Urinary bladder (tissue), 4 donors: Measurements from ENCODE around the gene VEPH1. TPM values are rescaled to one million over a fixed set of nuclear protein-coding genes. Genes with fewer than 3 reads are reported as not detected.

Experiments
- DNase-seq: peaks from one replicate; pipeline ENCODE4 v3.0.0-alpha.2; 2015; ENCODE audit errors: extremely low spot score
- H3K27ac ChIP-seq: one replicate; pipeline ENCODE4 v1.5.1; 2013; ENCODE audit warnings: low read depth, mild to moderate bottlenecking, moderate library complexity
- H3K36me3 ChIP-seq: one replicate; pipeline ENCODE4 v1.6.1; 2013; ENCODE audit warnings: mild to moderate bottlenecking, moderate library complexity; ENCODE audit not compliant: insufficient read depth
- H3K4me1 ChIP-seq: one replicate; pipeline ENCODE4 v1.6.1; 2013; ENCODE audit warnings: mild to moderate bottlenecking, moderate library complexity; ENCODE audit not compliant: insufficient read depth
- H3K4me3 ChIP-seq: one replicate; pipeline ENCODE4 v1.5.1; 2013; ENCODE audit warnings: low read depth, low read length
- WGBS: extraction: QIAGEN DNeasy Blood & Tissue Kit; methylation state at CpG from one replicate; pipeline ENCODE4 v1.1.7; 2013; 5-methylcytosine and 5-hydroxymethylcytosine counted together
- polyA plus RNA-seq: library from polyadenylated mRNA; stranded (reverse); fragments of 200-250 nt; gene quantifications from one replicate; pipeline ENCODE4 v1.2.3, GENCODE V29; 2013
- total RNA-seq: library from RNA; depleted of rRNA; stranded (reverse); fragments of >200 nt; gene quantifications from one replicate; pipeline ENCODE4 v1.2.3, GENCODE V29; 2014
- donor health status: healthy with polysubstance abuse.
- donor health status: healthy.

VEPH1 gene
- total and polyA plus RNA-seq, 2 donors, result 0.37 to 0.74 TPM

- Histone ChIP-seq H3K4me3 (no peak overlapping the region), H3K36me3 (no peaks in the 10 kb centered on the region), H3K4me1 (no peaks in the 10 kb centered on the region), H3K27ac (no peak overlapping the region)
- 76% methylated on average over 4 of the region's 4 CpGs for WGBS
- no peak for DNase-seq
Observed at GRCh38 chr3:157531771-157532170, 28.6 kb upstream of the VEPH1 start.

DNA sequence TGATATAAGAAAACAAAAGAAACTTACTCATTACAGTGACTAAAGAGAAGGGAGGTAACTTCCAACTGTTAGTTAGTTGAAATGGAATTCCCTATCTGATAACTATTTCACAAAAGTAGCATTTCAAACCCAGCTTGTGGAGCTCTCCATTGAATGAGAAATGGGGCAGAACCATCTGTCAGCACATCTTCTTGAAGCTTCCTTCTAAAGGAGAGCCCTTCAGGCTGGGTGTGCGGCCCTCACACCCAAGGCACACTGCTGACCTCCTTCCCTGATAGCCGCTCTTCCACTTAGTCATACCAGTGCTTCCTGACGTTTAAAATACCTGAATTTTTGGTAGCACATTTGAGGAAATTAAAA lies 28.1 kb upstream of the VEPH1 start:
- DNase-seq, result no peak
- WGBS, result 87% methylated on average over 3 of the region's 3 CpGs
- no peak overlapping the region for H3K27ac ChIP-seq
- H3K36me3 ChIP-seq, result no peaks in the 10 kb centered on the region
- no peak overlapping the region for H3K4me3 ChIP-seq
- no peaks in the 10 kb centered on the region for H3K4me1 ChIP-seq

GRCh38 chr3:157530637-157531300 lies 27.6 kb upstream of the VEPH1 start:
- Histone ChIP-seq H3K27ac (no peak overlapping the region), H3K4me1 (no peaks in the 10 kb centered on the region), H3K4me3 (no peak overlapping the region), H3K36me3 (no peaks in the 10 kb centered on the region)
- DNase-seq, result no peak
- WGBS, result 85% methylated on average over 5 of the region's 5 CpGs

DNA sequence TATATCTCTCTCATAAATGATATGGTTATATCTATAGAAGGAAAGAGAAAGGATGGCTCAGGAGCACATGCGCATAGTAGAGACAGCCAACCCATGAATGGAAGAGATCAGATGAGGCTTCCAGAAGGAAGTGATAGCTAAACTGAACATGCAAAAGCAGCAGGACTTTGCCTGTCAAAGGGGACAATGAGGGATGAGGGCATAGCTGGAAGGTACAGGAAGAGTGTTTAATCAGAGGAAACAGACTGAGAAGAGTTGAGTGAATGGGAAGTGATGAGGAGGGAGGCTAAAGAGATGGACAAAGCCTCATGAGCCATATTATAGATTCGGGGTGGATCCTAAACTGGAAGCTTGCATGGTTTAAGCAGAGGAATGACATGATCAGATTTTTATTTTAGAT lies 26.5 kb upstream of the VEPH1 start:
- 92% methylated on average over 2 of the region's 2 CpGs for WGBS
- no peaks in the 10 kb centered on the region for H3K36me3 ChIP-seq
- H3K4me3 ChIP-seq, result no peak overlapping the region
- no peaks in the 10 kb centered on the region for H3K4me1 ChIP-seq
- no peak for DNase-seq
- H3K27ac ChIP-seq, result no peak overlapping the region

GRCh38 chr3:157529085-157529484 lies 25.9 kb upstream of the VEPH1 start:
- DNase-seq, result no peak
- no peaks in the 10 kb centered on the region for H3K4me1 ChIP-seq
- H3K36me3 ChIP-seq, result no peaks in the 10 kb centered on the region
- WGBS, result 89% methylated on average over 2 of the region's 2 CpGs
- no peak overlapping the region for H3K27ac ChIP-seq
- no peak overlapping the region for H3K4me3 ChIP-seq

DNA sequence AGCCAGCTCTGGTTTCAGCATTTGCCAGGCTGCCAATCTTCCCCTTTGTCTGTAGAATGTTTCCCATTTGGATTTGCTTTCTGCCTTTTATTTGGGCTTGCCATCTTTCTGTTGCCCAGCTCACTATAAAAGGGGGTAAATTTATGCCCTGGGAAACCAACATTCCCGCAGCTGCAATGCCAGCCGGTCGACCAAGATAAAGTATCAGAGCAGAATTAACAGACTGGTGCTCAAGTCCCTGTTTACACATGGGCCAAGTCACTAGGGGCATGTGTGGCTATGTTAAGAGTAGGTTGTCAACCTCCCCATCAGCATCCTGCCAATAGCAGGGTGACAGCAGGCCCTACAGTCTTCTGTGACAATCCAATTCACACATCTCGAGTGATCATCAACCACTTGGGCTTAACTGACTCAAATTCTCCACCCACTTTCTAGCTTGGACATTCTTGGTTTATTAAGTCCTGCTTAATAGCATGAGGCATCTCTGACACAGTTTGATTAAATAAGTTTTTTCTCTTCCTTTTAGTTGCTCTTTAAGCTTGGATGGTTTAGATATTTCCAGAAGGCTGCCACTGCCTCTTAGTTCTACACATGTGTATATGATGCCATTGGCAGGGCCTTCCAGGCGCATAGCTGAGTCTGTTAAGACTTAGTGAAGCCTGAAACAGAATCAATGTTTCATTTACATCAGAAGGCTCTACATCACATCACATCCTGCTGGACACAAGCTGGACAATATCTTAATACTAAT lies 24.1 kb upstream of the VEPH1 start:
- no peaks in the 10 kb centered on the region for H3K4me1 ChIP-seq
- H3K27ac ChIP-seq, result no peak overlapping the region
- DNase-seq, result no peak
- no peak overlapping the region for H3K4me3 ChIP-seq
- WGBS, result 80% methylated on average over 5 of the region's 5 CpGs
- H3K36me3 ChIP-seq, result no peaks in the 10 kb centered on the region

DNA sequence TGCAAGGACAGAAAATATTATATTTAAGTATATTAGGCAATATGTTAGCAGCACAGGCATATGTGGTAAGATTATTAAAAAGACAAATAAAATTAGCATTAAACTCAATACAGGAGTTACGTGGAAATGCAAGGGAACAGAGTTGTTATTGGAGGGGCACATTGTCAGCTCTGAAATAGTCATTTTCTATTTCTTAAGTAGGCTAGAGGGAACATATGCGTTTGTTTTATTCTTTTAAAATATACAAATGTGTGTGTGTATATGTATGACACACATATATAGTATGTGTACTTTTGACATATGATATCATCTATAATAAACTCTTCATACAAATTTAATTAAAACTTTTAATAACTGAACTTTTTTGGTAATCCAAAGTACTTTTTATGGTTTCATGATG lies 22.8 kb upstream of the VEPH1 start:
- H3K4me3 ChIP-seq, result no peak overlapping the region
- no peaks in the 10 kb centered on the region for H3K36me3 ChIP-seq
- no peak for DNase-seq
- H3K27ac ChIP-seq, result no peak overlapping the region
- WGBS, result 74% methylated on average over 2 of the region's 2 CpGs
- no peaks in the 10 kb centered on the region for H3K4me1 ChIP-seq

DNA sequence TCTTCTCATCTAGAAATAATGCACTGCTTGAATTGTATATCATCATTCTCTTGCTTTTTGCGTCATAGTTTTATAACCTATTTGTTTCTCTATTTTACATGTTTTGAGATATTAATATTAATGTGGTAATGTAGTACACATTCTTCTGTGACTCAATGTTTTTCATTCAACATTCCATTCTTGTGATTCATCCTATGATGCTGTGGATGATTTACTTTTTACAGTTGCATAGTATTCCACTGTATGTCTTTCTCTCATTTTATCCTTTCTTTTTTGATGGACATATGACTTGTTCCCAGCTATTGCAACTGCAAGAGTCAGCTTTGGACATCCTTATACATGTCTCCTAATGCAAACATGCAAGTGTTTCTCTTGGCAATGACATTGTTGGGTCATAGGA lies 20.6 kb upstream of the VEPH1 start:
- no peak for DNase-seq
- Histone ChIP-seq H3K4me3 (no peak overlapping the region), H3K36me3 (no peaks in the 10 kb centered on the region), H3K4me1 (no peaks in the 10 kb centered on the region), H3K27ac (no peak overlapping the region)
- 99% methylated on average over 1 of the region's 1 CpG for WGBS

GRCh38 chr3:157522648-157523047 lies 19.4 kb upstream of the VEPH1 start:
- H3K4me3 ChIP-seq, result no peak overlapping the region

GRCh38 chr3:157520485-157521150 lies 17.4 kb upstream of the VEPH1 start:
- Histone ChIP-seq H3K27ac (no peak overlapping the region), H3K36me3 (no peaks in the 10 kb centered on the region), H3K4me3 (no peak overlapping the region), H3K4me1 (no peaks in the 10 kb centered on the region)
- peak; percentile 59 for DNase-seq

More at GRCh38 chr3:157522648-157523047, 19.4 kb upstream of the VEPH1 start:
- Histone ChIP-seq H3K36me3 (no peaks in the 10 kb centered on the region), H3K27ac (no peak overlapping the region), H3K4me1 (no peaks in the 10 kb centered on the region)
- DNase-seq, result no peak

DNA sequence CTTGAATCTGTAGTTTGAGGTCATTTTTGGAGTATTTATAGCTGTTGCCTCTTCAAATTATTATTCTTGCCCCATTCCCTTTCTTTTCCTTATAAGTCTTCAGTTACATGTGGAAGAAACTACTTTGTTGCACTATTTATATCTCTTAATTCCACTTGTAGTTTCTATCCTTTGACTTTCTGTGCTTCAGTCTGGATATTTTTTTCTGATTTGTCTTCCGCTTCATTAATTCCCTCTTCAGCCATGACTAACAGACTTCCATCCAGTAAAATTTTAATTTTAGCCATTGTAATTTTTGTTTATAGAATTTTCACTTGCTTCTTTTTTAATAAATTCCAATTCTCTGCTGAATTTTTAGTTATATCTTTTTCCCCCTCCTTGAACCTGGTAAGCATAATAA lies 15.7 kb upstream of the VEPH1 start:
- DNase-seq, result no peak
- Histone ChIP-seq H3K27ac (no peak overlapping the region), H3K36me3 (no peaks in the 10 kb centered on the region), H3K4me1 (no peaks in the 10 kb centered on the region), H3K4me3 (no peak overlapping the region)
- 100% methylated on average over 1 of the region's 1 CpG for WGBS

DNA sequence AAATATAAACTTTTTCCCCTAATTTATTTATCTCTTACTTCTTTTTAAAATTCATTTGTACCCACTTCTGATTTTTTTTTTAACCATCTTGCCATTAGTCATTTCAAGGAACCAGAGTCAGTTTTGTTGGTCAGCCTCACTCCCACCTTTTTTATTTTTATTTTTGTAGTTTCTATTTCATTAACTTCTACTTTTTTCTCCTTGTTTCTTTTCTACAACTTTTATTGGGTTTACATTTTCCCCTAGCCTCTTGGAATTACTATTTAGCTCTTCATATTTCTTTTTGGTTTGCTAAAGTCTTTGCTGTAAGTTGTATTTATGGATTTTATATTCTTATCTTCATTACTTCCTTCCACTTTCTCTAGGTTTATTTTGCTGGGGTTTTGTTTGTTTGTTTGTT lies 13.7 kb upstream of the VEPH1 start:
- Histone ChIP-seq H3K36me3 (no peaks in the 10 kb centered on the region), H3K27ac (no peak overlapping the region), H3K4me3 (no peak overlapping the region), H3K4me1 (no peaks in the 10 kb centered on the region)
- no peak for DNase-seq

DNA sequence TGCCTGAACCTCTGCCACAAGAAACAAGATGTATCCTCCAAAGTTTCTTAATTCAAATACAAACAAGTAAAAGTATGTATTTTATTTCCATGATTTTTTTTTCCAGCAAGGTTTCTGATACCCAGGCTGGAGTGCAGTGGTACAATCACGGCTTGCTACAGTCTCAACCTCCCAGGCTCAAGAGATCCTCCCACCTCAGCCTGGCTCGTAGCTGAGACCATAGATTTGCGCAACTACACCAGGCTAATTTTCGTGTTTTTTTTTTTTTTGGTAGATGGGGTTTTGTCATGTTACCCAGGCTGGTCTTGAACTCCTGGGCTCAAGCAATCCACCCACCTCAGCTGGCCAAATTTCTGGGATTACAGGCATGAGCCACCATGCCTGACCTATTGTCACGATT lies 12.2 kb upstream of the VEPH1 start:
- no peak for DNase-seq
- H3K27ac ChIP-seq, result no peak overlapping the region
- no peaks in the 10 kb centered on the region for H3K4me1 ChIP-seq
- no peak overlapping the region for H3K4me3 ChIP-seq
- H3K36me3 ChIP-seq, result no peaks in the 10 kb centered on the region
- 81% methylated on average over 5 of the region's 5 CpGs for WGBS

- no peaks in the 10 kb centered on the region for H3K36me3 ChIP-seq
- WGBS, result 63% methylated on average over 4 of the region's 4 CpGs
Observed at GRCh38 chr3:157514371-157514895, 11.2 kb upstream of the VEPH1 start.

More at GRCh38 chr3:157514371-157514895, 11.2 kb upstream of the VEPH1 start:
- no peak for DNase-seq
- H3K27ac ChIP-seq, result no peak overlapping the region
- no peak overlapping the region for H3K4me3 ChIP-seq
- H3K4me1 ChIP-seq, result no peaks in the 10 kb centered on the region
